Osteoblast (primary cell): ENCODE results near the gene POU2F1. TPM values are rescaled to one million over a fixed set of nuclear protein-coding genes. Genes with fewer than 3 reads are reported as not detected.

Source experiments
- DNase-seq: peaks from one replicate; pipeline ENCODE4 v3.0.0; 2011; ENCODE audit warnings: low spot score, mixed read lengths; ENCODE audit not compliant: insufficient read length; ENCODE audit errors: missing footprints
- H2AFZ ChIP-seq: 2 replicates; pipeline ENCODE4 v1.6.0; 2011; ENCODE audit warnings: mild to moderate bottlenecking, low read length
- H3K27ac ChIP-seq: 2 replicates; pipeline ENCODE4 v1.5.1; 2011; ENCODE audit warnings: mild to moderate bottlenecking, low read depth, low read length, moderate library complexity
- H3K27me3 ChIP-seq: 2 replicates; pipeline ENCODE4 v1.6.0; 2012; ENCODE audit warnings: mild to moderate bottlenecking, control low read depth, inconsistent platforms, low read length, moderate library complexity; ENCODE audit not compliant: insufficient read depth
- H3K36me3 ChIP-seq: 2 replicates; pipeline ENCODE4 v1.5.1; 2011; ENCODE audit warnings: mild to moderate bottlenecking, low read length, control low read depth, moderate library complexity; ENCODE audit not compliant: insufficient read depth
- H3K4me1 ChIP-seq: 2 replicates; pipeline ENCODE4 v1.5.1; 2011; ENCODE audit warnings: mild to moderate bottlenecking, low read length, control low read depth, moderate library complexity; ENCODE audit not compliant: insufficient read depth
- H3K4me2 ChIP-seq: 2 replicates; pipeline ENCODE4 v1.6.0; 2011; ENCODE audit warnings: mild to moderate bottlenecking, low read length; ENCODE audit not compliant: insufficient read depth
- H3K4me3 ChIP-seq: fragments of 200-600 bp; sonication (generic); 3 replicates; pipeline ENCODE4 v1.5.1; 2012; ENCODE audit warnings: mild to moderate bottlenecking, low read length, inconsistent platforms; ENCODE audit not compliant: insufficient read depth
- H3K79me2 ChIP-seq: 2 replicates; pipeline ENCODE4 v1.6.0; 2012; ENCODE audit warnings: mild to moderate bottlenecking, low read length, control low read depth, inconsistent platforms; ENCODE audit not compliant: insufficient read depth
- H3K9me3 ChIP-seq: 2 replicates; pipeline ENCODE4 v1.5.1; 2011; ENCODE audit warnings: low read depth, low read length, control low read depth
- H4K20me1 ChIP-seq: 2 replicates; pipeline ENCODE4 v1.6.0; 2012; ENCODE audit warnings: mild to moderate bottlenecking, low read length, control low read depth; ENCODE audit not compliant: insufficient read depth
- total RNA-seq: library from RNA; depleted of rRNA; stranded (reverse); fragments of >200 nt; gene quantifications from 2 replicates; pipeline ENCODE4 v1.2.3, GENCODE V29; 2012
- TF ChIP-seq, protein P1 (sequence below): IDR thresholded peaks from 2 replicates; pipeline ENCODE4 v1.5.1; 2011; ENCODE audit warnings: mild to moderate bottlenecking, low read depth, low read length, moderate library complexity; ENCODE audit errors: extremely low read depth

POU2F1 gene
- total RNA-seq, 1 donor: 11.6 TPM

GRCh38 chr1:167425482-167425881, 204.8 kb downstream of the POU2F1 start:
- DNase-seq: no peak
- H3K27ac ChIP-seq: no peak overlapping the region
- no peaks in the 10 kb centered on the region for H3K9me3 ChIP-seq
- no peak overlapping the region for H3K4me2 ChIP-seq
- H3K4me1 ChIP-seq: no peaks in the 10 kb centered on the region
- no peak overlapping the region for H2AFZ ChIP-seq
- no peaks in the 10 kb centered on the region for H3K79me2 ChIP-seq
- H3K36me3 ChIP-seq: no peaks in the 10 kb centered on the region
- no peaks in the 10 kb centered on the region for H4K20me1 ChIP-seq
- TF ChIP-seq, protein P1, sequence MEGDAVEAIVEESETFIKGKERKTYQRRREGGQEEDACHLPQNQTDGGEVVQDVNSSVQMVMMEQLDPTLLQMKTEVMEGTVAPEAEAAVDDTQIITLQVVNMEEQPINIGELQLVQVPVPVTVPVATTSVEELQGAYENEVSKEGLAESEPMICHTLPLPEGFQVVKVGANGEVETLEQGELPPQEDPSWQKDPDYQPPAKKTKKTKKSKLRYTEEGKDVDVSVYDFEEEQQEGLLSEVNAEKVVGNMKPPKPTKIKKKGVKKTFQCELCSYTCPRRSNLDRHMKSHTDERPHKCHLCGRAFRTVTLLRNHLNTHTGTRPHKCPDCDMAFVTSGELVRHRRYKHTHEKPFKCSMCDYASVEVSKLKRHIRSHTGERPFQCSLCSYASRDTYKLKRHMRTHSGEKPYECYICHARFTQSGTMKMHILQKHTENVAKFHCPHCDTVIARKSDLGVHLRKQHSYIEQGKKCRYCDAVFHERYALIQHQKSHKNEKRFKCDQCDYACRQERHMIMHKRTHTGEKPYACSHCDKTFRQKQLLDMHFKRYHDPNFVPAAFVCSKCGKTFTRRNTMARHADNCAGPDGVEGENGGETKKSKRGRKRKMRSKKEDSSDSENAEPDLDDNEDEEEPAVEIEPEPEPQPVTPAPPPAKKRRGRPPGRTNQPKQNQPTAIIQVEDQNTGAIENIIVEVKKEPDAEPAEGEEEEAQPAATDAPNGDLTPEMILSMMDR: no peak
- H3K27me3 ChIP-seq: no peaks in the 10 kb centered on the region
- H3K4me3 ChIP-seq: no peak overlapping the region

DNA sequence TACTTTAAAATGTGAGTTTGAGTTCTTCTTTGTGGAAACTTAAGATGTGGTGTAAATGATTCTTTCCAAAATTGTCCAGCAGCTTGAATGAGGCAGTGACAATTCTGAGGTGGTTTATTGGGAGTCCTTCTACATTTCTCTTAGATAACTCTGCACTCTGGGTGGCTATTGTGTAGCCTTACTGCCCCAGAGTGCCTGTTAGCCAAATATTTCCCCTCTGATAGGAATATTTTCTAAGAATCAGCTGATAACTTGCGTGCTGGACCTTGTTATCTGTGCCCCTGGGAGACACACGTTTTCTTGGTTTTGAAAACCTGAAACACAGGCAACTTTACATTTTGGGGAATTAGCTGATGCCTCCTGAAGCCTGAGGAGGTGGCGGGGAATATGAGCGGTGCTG, 206.0 kb downstream of the POU2F1 start:
- Histone ChIP-seq H3K9me3 (no peaks in the 10 kb centered on the region), H3K27ac (no peak overlapping the region), H3K4me2 (no peak overlapping the region), H3K36me3 (no peaks in the 10 kb centered on the region), H3K79me2 (no peaks in the 10 kb centered on the region), H3K27me3 (no peaks in the 10 kb centered on the region), H3K4me3 (no peak overlapping the region), H2AFZ (no peak overlapping the region), H3K4me1 (no peaks in the 10 kb centered on the region), H4K20me1 (no peaks in the 10 kb centered on the region)
- TF ChIP-seq, protein P1: no peak
- no peak for DNase-seq

DNA sequence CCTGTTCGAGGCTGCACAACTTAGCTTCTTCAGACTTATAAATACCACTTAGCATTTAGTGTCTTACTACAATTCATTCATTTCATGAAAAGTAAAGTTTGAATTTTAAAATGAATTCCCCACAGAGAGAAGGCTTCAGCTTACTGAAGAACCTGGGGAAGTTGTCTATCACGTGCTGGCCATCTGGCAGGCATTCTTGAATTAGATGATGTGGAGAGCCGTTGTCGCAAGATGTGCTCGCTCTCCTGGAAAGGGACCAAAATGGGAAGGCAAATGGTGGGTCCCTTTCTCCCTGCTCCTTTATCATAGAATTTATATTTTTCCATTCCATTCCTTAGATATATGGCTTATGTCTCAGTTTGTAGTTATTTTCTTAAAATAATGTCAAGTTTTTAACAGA, 207.2 kb downstream of the POU2F1 start:
- Histone ChIP-seq H3K9me3 (no peaks in the 10 kb centered on the region), H2AFZ (no peak overlapping the region), H3K27ac (no peak overlapping the region), H3K79me2 (no peaks in the 10 kb centered on the region), H3K4me3 (no peak overlapping the region), H4K20me1 (no peaks in the 10 kb centered on the region), H3K27me3 (no peaks in the 10 kb centered on the region), H3K4me1 (no peaks in the 10 kb centered on the region), H3K4me2 (no peak overlapping the region), H3K36me3 (no peaks in the 10 kb centered on the region)
- TF ChIP-seq, protein P1: no peak
- DNase-seq: no peak

DNA sequence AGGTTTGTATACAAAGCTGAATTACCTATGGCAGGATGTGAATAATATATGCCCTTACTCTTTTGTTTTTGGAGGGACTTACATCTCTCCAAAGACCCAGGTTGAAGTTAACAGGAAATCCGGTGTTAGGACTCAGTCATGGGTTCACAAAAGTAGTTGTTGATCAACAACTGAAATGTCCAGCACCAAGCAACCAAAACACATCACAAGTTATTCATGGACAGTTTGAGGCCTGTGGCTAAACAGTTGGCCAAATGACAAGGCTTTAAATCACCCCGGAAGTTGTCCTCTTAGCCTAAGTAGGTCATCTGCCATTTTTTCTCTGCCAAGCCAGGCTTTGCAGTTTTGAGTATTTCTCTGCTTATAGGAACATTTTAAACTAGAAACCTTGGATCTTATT, 207.7 kb downstream of the POU2F1 start:
- H3K27ac ChIP-seq: no peak overlapping the region
- H3K36me3 ChIP-seq: no peaks in the 10 kb centered on the region
- TF ChIP-seq, protein P1: no peak
- H4K20me1 ChIP-seq: no peaks in the 10 kb centered on the region
- peak overlapping the region; percentile 6 for H2AFZ ChIP-seq
- no peaks in the 10 kb centered on the region for H3K4me1 ChIP-seq
- no peak for DNase-seq
- no peaks in the 10 kb centered on the region for H3K27me3 ChIP-seq
- H3K9me3 ChIP-seq: no peaks in the 10 kb centered on the region
- H3K4me3 ChIP-seq: no peak overlapping the region
- H3K4me2 ChIP-seq: no peak overlapping the region
- H3K79me2 ChIP-seq: no peaks in the 10 kb centered on the region
